HL-60 (cell line): Measurements from ENCODE around the gene WDR31.

Experiments
- POLR2AphosphoS5 ChIP-seq: IDR thresholded peaks from 2 replicates; pipeline ENCODE4 v1.6.1; 2012; ENCODE audit warnings: low read depth
- REST ChIP-seq: IDR thresholded peaks from 2 replicates; pipeline ENCODE4 v1.6.1; 2012; ENCODE audit warnings: low read depth; ENCODE audit not compliant: insufficient replicate concordance
- SPI1 ChIP-seq: IDR thresholded peaks from 2 replicates; pipeline ENCODE4 v1.6.1; 2012; ENCODE audit warnings: low read depth, mild to moderate bottlenecking, borderline replicate concordance
- TF ChIP-seq, protein P1 (sequence below): IDR thresholded peaks from one replicate; pipeline ENCODE4 v1.5.1; 2011; ENCODE audit warnings: low read length, control low read depth, inconsistent platforms; ENCODE audit not compliant: insufficient read depth

- TF ChIP-seq, protein P1, sequence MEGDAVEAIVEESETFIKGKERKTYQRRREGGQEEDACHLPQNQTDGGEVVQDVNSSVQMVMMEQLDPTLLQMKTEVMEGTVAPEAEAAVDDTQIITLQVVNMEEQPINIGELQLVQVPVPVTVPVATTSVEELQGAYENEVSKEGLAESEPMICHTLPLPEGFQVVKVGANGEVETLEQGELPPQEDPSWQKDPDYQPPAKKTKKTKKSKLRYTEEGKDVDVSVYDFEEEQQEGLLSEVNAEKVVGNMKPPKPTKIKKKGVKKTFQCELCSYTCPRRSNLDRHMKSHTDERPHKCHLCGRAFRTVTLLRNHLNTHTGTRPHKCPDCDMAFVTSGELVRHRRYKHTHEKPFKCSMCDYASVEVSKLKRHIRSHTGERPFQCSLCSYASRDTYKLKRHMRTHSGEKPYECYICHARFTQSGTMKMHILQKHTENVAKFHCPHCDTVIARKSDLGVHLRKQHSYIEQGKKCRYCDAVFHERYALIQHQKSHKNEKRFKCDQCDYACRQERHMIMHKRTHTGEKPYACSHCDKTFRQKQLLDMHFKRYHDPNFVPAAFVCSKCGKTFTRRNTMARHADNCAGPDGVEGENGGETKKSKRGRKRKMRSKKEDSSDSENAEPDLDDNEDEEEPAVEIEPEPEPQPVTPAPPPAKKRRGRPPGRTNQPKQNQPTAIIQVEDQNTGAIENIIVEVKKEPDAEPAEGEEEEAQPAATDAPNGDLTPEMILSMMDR, result no peak
- TF ChIP-seq REST (no peak), POLR2AphosphoS5 (no peak), SPI1 (no peak)
Observed at GRCh38 chr9:113307396-113307975, 32.6 kb downstream of the WDR31 start.
